WERI-Rb-1 (cell line): ENCODE measurements around the gene PC.

Experiments used
- DNase-seq: peaks from one replicate; pipeline ENCODE4 v3.0.0-alpha.2; 2020
- H3K27ac ChIP-seq: fragments of 250-450 bp; sonication (Bioruptor Pico); 2 replicates; pipeline ENCODE4 v1.5.1; 2020; ENCODE audit warnings: mild to moderate bottlenecking, moderate library complexity
- H3K27me3 ChIP-seq: fragments of 250-450 bp; sonication (Bioruptor Pico); 2 replicates; pipeline ENCODE4 v1.5.1; 2021; ENCODE audit warnings: mild to moderate bottlenecking, low read depth, moderate library complexity; ENCODE audit not compliant: insufficient read depth, severe bottlenecking
- H3K36me3 ChIP-seq: fragments of 250-450 bp; sonication (Bioruptor Pico); 2 replicates; pipeline ENCODE4 v1.5.1; 2020; ENCODE audit warnings: mild to moderate bottlenecking, moderate library complexity
- H3K4me3 ChIP-seq: 2 replicates; pipeline ENCODE4 v1.5.1; 2011; ENCODE audit warnings: low read depth, mild to moderate bottlenecking, control low read depth, low read length
- H3K9me3 ChIP-seq: fragments of 250-450 bp; sonication (Bioruptor Pico); 2 replicates; pipeline ENCODE4 v1.5.1; 2021; ENCODE audit warnings: mild to moderate bottlenecking, moderate library complexity; ENCODE audit not compliant: severe bottlenecking
- CTCF ChIP-seq: IDR thresholded peaks from 2 replicates; pipeline ENCODE4 v1.5.1; 2011; ENCODE audit warnings: low read depth, mild to moderate bottlenecking, control low read depth, inconsistent platforms, low read length

The PC gene

GRCh38 chr11:66956689-66957290 is 1.4 kb downstream of the PC start:
- H3K36me3 ChIP-seq: no peaks in the 10 kb centered on the region
- H3K4me3 ChIP-seq: no peak overlapping the region
- no peaks in the 10 kb centered on the region for H3K9me3 ChIP-seq
- DNase-seq: no peak
- H3K27ac ChIP-seq: no peak overlapping the region
- no peak for TF ChIP-seq CTCF
- no peaks in the 10 kb centered on the region for H3K27me3 ChIP-seq

GRCh38 chr11:66953081-66953833 is 4.9 kb downstream of the PC start:
- no peaks in the 10 kb centered on the region for H3K27me3 ChIP-seq
- DNase-seq: no peak
- H3K27ac ChIP-seq: no peak overlapping the region
- TF ChIP-seq CTCF: no peak
- H3K9me3 ChIP-seq: no peaks in the 10 kb centered on the region
- H3K4me3 ChIP-seq: no peak overlapping the region
- no peaks in the 10 kb centered on the region for H3K36me3 ChIP-seq

GRCh38 chr11:66951927-66952337 is 6.3 kb downstream of the PC start:
- TF ChIP-seq CTCF: no peak
- no peaks in the 10 kb centered on the region for H3K27me3 ChIP-seq
- no peak for DNase-seq
- H3K27ac ChIP-seq: no peak overlapping the region
- H3K9me3 ChIP-seq: no peaks in the 10 kb centered on the region
- no peaks in the 10 kb centered on the region for H3K36me3 ChIP-seq
- no peak overlapping the region for H3K4me3 ChIP-seq

GRCh38 chr11:66951135-66951534 is 7.0 kb downstream of the PC start:
- Histone ChIP-seq H3K4me3 (no peak overlapping the region), H3K27ac (no peak overlapping the region), H3K36me3 (no peaks in the 10 kb centered on the region), H3K9me3 (no peaks in the 10 kb centered on the region), H3K27me3 (no peaks in the 10 kb centered on the region)
- 0 out of 2 replicates have a peak, but pooled peaks have one; percentile 9 for TF ChIP-seq CTCF
- no peak for DNase-seq

- Histone ChIP-seq H3K9me3 (no peaks in the 10 kb centered on the region), H3K4me3 (no peak overlapping the region), H3K36me3 (no peaks in the 10 kb centered on the region), H3K27me3 (no peaks in the 10 kb centered on the region), H3K27ac (no peak overlapping the region)
- no peak for TF ChIP-seq CTCF
- DNase-seq: peak; percentile 15
Observed at GRCh38 chr11:66950112-66950535, 8.1 kb downstream of the PC start.
